HG03135 (cell line): ENCODE data around the gene CCDC102A.
A peak's percentile ranks its signal among the peaks of the same experiment; 100 is the strongest.

Source experiments
- ATAC-seq: cut with Tn5 transposase; IDR thresholded peaks from one replicate; pipeline ENCODE4 v1.9.1; 2021; ENCODE audit warnings: mild to moderate bottlenecking, moderate library complexity; ENCODE audit not compliant: unreplicated experiment

Gene CCDC102A

GRCh38 chr16:57538235-57538721 is 1.9 kb upstream of the CCDC102A start:
- no peak for ATAC-seq

DNA sequence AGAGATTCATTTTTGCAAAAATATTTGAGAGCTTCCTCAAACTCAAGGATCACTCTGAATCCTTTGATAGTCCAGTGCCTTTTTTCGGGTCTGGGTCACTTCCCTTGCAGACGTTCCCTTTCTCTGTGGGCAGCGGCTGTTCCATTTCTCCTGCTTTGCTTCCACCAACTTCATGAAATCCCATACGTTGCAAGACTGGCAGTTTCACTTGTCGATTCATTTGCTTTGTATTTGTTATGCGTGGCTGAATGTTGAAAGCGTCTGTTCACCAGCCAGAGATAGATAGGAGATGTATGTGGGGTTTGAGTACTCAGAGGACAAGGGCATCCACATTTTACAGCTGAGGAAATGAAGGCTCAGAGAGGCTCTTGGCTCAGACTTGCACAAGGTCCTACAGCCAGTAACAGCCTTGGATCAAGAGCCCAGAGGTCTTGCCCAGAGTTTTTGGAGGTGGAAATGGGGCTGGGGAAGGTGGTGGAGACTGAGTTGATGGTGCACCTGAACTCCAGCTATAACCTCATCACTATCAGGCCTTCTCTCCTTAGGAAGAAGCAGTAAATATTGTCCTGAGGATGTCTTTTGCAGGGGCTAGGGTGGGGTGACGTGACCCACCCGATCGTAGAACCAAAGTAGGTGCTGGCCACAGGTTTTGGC is 1.3 kb upstream of the CCDC102A start:
- ATAC-seq = no peak

- ATAC-seq = no peak
These were observed 779 bp upstream of the CCDC102A start for GRCh38 chr16:57537194-57537505.

DNA sequence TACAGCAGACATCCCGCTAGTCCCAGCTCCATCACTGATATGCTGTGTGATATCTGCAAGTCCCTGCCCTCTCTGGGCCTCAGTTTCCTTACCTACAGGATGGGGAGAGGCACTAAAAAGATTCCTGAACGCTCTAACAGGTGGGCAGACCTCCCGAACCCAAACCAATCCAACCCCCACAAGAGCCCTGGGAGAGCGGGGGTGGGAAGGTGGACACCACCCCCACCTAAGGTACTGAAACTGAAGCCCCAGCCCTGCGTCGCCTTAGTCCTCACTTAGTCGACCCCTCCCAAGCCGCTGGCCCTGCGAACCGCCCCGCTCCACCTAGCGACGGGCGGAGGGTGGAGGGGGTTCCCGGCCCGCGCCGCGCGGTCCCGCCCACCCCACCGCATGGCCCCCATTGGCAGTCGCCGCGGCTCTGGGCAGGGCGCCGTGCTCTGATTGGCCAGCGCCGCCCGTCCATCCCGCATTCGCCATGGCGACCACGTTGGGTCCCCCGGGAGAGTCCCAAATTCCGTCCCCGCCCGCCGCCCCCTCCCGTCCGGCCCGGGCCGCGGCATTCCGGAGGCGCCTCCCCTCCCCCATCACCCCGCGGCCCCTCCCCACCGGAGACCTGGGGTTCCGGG is 578 bp downstream of the CCDC102A start:
- ATAC-seq = peak; percentile 65

DNA sequence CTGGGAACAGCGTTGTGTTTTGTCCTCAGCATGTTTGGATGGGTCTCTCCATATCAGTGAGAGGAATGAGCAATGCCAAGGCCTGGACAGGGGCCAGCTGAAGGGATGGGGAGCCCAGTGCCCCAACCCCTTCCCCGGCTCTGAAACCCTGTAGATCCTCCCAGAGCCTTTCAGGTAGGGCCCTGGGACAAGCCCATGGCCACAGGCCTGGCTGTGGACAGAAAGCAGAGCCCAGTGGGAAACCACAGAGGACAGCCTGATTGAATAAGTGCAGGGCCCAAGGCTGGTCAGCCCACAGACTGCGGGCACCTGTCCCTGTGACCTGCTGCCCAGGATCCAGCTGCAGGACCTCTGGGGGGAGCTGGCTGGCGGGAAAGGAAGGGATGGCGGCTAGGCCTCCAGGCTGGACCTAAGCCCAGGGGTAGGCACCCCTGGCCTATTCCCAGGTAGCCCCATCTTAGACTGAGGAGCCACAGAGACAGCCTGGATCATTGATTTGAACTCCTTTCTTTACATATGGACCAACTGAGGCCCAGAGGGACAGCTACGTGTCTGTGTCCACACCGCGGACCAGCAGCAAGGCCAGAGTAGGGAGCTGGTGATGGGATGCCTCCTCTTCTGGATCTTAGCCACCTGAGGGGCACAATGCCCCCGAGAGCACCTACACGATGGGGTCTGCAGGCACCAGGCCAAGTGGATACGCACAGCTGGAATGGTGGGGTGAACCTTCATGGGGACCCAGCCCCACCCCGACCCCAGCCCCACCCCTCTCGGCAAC is 1.3 kb downstream of the CCDC102A start:
- ATAC-seq = no peak

- no peak for ATAC-seq
These were observed 2.0 kb downstream of the CCDC102A start for GRCh38 chr16:57534337-57534880.

DNA sequence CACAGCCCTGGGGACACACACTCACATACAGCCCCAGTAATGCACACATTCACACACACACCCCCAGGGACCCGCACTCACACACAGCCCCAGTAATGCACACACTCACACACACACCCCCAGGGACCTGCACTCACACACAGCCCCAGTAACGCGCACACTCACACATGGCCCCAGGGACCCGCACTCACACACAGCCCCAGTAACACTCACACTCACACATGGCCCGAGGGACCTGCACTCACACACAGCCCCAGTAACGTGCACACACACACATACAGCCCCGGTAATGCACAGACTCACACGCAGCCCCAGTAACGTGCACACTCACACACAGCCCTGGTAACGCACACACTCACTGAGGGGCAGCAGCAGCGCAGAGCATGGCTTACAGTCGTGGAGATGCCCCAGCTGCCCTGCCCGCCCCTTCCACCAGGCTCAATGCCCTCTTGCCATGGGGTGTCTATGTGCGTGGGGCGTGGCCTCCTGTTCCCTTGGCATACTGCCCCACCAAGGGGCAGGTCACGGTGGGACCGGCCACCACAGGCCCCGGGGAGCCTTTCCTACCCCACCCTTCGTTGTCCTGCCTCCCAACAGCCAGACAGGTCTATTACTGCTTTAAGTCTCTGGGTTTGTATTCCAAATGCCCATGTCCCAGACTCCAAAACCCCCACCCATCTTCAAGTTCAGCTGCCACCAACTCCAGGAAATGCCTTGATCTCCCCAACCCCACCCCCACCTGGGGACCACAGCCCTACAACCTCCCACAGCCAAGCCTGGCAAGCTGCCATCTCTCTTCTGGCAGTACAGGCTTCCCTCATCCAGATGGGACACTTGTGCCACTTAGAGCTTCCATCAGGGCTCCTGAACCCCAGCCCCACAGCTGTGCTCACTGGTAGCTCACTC is 2.7 kb downstream of the CCDC102A start:
- ATAC-seq = no peak

GRCh38 chr16:57532266-57532625 is 4.1 kb downstream of the CCDC102A start:
- no peak for ATAC-seq

DNA sequence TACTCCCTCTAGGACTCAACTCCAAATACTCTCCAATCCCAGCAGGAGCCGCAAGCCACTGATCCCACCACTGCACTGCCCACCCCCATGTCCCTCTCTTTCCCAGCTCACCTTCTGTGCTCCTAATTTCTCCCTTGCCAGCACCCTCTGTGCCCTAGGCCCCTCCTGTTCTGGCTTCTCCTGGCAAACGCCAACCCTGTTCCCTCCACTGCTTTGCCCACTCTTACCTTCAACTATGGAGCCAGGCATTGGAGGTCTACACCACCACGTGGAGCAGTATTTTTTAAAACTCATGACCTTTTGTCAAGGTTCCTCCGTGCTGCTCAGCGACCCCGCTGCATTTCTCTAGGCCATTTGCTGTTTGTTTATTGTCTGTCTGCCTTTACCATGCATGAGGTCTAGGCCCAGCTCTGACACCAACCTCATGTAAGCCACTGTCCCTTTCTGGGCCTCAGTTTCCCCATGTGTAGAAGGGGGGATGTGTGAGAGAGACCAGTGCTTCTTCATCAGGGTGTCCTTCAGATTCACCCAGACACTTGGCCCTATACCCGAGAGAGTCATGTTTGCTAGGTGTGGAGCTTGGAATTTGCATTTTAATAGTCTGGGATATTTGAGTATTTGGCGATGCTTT is 4.6 kb downstream of the CCDC102A start:
- no peak for ATAC-seq

- ATAC-seq = no peak
These were observed 5.2 kb downstream of the CCDC102A start for GRCh38 chr16:57531253-57531575.

DNA sequence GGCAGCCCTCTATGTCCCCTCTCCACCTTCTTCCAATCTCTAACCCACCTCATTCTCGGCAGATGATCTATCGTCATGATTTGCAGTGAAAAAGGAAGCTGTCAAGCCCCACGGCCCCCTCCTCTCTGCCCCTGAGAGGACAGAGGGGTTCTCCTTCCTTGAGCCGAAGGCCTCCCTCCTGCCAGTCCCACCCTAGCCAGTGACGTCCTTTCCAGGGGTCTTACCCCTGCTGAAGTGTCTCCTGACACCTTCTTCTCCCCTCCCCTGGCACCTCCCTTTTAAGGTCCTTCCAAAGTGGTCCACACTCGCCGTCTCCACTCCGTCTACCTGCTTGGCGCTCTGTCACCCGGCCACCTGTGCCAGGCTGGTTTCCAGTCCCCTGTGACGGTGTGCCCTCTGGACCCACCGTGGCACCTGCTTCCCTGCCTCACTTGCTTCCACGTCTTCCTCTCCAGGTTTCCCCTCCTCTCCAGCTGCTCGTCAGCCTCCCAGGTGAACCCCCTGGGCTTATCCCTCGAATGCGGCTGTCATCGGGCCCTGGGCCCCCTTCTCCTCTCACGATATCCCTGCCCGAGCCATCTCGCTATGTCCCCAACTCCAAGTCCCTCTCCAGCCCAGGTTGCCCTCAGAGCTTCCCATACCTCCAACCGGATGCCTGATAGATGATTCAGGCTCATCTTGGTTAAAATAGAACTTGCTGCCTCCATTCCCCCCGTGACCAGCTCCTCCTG is 5.7 kb downstream of the CCDC102A start:
- ATAC-seq = no peak

GRCh38 chr16:57530104-57530521 is 6.3 kb downstream of the CCDC102A start:
- ATAC-seq = peak; percentile 66

- no peak for ATAC-seq
These were observed 6.8 kb downstream of the CCDC102A start for GRCh38 chr16:57529391-57530103.

- ATAC-seq = no peak
These were observed 7.6 kb downstream of the CCDC102A start for GRCh38 chr16:57528499-57529390.

DNA sequence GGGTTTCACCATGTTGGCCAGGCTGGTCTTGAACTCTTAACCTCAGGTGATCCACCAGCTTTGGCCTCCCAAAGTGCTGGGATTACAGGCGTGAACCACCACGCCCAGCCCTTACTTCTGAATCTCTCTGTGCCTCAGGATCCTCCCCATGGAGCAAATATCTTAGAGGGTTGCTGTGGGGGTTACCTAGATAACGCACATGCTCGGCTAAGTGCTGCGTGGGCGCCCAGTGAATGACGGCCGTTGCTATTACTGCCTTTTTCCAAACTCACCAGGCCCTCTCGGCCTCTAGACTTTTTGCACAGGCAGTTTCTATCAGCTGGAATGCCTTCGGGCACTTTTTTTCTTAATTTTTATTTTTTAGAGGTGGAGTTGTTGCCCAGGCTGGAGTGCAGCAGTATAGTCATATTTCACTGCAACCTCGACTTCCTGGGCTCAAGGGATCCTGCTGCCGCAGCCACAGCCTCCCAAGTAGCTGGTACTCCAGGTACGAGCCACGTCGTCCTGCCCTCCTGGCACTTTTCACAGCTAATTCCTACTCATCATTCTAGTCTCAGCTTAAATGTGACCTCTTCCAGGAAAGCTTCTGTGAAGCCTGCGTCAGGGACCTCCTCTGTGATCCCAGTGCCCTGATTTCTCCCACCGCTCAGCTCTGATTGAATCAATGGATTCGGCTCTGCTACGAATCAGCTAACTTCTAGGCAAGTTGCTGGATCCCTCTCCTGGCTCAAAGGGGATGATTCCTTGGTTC is 8.6 kb downstream of the CCDC102A start:
- no peak for ATAC-seq

DNA sequence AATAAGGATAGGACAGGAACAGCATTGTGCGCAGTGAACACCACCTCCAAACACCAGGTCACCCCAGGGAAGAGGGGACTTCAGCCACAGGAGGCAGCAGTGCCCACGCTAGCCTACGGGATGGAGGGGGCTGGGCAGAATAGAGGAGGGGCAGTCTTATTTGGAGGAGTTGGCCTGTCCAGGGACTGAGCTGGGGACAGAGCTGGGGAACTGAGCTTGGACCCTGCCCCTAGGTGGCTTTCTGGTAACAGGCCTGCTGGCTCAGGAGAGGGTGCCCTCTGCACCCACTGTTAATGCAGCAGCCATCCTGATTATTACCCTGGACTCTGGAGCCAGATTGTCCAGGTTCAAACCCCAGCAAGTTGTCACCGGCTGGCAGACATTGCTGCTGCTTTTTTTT is 9.3 kb downstream of the CCDC102A start:
- no peak for ATAC-seq

GRCh38 chr16:57526498-57526897 is 9.9 kb downstream of the CCDC102A start:
- no peak for ATAC-seq
